Fibroblast of gingiva (primary cell): ENCODE measurements around the gene NKX2-4.
"Not testable (repeated sequence)": the region's sequence is repeated elsewhere in the genome, so short reads cannot be mapped to it uniquely, and the experiment has no call there.

ENCODE experiments used
- DNase-seq: peaks from one replicate; pipeline ENCODE4 v3.0.0-alpha.2; 2011; ENCODE audit warnings: low read depth

Gene NKX2-4

DNA sequence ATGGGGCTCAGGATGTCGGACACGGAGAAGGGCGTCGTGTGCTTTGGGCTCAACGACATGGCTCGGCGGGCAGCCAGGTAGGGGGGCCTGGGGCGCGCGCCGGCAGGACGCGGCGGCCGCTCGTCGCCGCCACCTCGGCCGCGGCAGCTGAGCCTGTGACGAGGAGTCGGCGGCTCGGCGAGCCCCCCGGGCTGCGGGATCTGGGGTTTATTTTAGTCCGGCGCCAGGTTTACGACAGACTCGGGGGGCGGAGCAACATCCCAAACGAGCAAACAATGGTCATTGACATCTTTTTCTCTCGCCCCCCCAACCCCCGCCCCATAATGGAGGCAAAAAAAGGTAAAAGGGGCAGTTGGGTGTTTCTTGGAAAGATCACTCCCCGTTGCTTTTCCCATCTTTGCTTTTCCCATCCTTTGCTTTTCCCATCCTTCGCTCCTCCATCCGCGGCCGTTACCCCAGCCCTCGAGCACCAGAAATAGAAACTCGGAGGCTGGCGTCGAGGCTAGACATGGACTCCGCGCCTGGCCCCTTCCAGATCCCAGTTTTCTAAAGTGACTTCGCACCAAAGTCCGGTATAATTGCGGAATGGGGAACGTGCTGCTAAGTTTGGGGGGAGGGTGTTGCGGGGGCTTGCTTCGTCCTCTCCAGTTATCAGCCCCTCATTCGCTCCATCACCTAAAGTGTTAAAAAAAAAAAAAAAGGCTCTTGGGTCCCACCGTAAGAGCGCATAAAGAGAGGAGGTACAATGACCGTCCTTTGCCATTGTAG lies at the start of gene NKX2-4:
TSS of gene NKX2-4 (minus strand) at position 186 of the 768 bp plus-strand sequence. CDS start at position 59, 127 bp downstream.
- no peak for DNase-seq

DNA sequence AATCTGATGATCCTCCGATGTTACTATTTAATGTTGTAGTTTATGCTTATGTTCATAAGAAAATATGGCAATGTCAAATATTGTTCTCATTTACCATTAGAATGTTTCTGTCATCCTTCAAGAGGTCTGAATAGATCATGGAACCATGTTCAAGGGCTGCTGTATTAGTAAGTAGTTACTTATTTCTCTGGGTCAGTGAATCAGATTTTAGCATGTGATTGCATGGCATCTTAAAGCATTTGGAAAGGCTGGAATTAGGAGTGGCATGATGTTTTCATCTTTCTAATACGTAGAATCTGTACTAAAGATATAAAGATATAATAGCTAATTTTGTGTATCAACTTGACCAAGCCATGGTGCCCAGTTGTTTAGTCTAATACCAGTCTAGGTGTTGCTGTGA lies 40.5 kb upstream of the NKX2-4 start:
- DNase-seq, result no peak

DNA sequence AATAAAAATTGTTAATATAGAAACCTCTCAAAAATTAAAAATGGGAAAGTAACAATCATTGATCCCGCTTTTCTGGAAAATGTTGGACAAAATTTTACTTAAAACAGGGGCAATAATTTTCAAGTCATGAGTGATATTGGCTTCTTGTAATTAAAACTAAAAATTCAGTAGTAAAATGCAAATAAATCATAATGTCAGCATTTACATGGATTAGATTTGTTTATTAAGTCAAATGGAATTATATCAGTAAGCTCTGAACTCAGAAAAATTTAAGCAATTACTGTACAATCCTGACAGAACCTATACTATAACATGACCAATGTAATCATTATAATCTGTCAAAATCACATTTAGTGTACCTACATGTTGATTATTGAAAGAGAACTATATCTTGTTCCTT lies 39.9 kb upstream of the NKX2-4 start:
- no peak for DNase-seq

DNA sequence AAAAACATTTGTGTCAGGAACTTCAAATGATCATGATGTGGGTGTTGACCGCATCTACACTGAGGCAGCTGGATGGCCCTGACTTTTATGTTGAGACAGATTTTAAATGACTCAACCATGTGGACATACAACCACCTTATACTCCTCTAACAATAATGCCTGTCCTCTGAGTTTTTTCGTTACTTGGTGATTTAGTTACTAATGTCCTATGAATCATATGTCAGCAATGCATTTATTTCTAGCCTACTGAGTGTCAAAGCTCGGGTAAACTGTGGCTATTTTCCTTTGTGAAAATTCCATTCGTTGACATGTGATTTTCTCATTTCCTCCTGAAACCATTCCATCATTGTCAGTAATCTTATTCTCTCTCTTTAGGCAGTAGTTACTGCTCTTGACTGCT lies 38.9 kb upstream of the NKX2-4 start:
- DNase-seq, result peak; percentile 44

DNA sequence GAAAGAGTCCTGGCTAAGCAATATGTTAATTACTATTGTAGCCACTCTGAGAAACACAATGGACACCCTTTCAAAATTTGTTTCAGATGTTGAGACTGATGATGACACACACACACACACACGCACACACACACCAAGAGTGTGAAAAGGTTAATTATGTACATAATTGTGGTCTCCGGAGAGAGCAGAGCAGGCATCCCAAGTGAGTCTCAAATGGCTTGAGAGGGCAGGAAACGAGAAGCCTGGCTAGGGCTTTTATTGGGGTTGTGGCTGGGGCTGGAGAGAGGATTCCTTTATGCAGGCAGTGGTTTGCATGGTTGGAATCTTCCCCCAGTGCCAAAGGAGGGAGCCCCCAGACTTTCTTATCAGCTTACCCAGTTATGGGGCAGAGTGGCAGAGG lies 38.2 kb upstream of the NKX2-4 start:
- DNase-seq, result no peak

DNA sequence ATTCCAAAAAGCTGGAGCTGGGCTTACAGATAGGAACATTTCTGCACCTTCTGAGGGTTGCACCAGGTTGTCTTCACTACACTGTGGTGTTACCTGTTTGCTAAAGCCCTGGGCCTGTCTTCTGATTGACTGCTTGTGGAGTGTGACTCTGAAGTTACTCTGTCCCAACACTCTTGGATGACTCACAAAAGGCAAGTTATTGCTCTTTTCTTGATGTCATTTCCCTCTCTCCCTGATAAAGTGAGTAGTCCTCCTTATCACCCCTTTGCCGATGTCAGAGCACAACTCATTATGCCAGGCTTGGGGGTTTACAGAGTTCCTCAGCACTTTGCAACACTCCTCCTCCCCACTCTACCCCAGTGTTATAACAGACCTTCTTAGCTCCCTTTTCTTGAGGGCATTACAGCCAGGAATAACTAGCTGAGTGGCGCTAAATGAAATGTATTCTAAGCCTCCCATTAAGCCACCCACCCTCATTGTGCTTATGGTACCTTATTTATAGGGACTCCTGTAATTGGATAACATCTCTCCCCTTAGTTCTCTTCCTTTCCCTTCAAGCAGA lies 36.1 kb upstream of the NKX2-4 start:
- DNase-seq, result no peak

DNA sequence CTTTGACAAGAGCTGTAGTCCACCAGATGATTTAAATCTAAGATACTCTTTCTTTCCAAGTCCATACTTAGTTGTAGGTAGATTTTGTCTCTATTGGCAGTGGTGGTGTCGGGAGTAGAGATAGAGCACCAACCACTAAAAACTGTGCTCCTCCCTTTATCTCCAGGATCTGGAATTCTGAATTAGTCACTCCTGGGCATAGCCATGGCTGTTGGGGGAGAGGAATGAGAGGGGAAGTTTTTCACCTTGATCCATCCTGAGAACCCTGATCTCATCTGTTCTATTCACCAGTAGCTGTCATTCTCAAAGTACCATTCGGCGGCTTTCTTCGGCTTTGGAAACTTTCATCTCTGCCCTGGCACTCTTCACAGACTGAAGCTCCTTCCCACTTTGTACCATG lies 35.6 kb upstream of the NKX2-4 start:
- DNase-seq, result no peak

DNA sequence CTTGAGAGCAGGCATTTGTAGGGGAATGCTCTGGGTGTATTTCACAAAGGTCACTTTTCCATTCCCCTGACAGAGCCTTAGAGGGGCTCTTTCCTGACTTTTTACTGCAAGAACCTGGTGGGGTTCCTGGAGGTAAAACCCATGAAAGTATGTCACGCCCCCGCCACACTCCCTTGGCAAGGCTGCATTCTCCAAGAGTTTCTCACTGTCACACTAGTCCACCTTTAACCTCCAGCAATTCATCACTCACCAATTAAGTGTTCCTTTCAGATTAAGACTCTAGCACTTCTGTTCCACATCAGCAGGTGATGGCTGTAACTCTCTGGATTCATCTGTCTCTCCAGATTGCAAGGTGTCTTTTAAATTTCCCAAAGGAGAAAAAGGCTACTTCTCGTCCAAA lies 32.7 kb upstream of the NKX2-4 start:
- no peak for DNase-seq

DNA sequence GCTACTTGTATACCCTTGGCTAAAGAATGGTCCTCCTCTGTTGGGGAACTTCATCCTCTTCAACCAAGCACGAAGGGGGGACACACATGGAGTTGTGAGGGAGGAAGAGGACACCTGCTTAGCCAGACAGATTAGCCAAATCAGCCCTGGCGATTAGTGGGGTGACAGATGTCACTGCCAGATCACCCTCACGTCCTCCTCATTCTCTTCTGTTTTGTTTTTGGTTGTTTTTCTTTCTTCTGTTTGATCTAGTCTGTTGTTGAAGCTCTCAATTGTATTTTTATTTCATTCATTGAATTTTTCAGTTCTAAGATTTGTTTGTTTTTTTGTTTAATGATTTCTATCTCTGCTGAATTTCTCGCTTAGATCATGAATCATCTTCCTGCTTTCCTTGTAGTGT lies 27.5 kb upstream of the NKX2-4 start:
- no peak for DNase-seq

DNA sequence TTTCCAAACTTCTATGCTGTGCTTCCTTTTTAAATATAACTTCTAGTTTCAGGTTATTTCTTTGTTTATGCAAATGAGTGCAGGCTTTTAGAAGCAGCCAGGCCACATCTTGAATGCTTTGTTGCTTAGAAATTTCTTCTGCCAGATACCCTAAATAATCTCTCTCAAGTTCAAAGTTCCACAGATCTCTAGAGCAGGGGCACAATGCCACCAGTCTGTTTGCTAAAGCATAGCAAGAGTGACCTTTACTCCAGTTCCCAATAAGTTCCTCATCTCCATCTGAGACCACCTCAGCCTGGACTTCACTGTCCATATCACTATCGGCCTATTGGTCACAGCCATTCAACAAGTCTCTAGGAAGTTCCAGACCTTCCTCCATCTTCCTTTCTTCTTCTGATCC lies 26.4 kb upstream of the NKX2-4 start:
- not testable (repeated sequence) for DNase-seq

DNA sequence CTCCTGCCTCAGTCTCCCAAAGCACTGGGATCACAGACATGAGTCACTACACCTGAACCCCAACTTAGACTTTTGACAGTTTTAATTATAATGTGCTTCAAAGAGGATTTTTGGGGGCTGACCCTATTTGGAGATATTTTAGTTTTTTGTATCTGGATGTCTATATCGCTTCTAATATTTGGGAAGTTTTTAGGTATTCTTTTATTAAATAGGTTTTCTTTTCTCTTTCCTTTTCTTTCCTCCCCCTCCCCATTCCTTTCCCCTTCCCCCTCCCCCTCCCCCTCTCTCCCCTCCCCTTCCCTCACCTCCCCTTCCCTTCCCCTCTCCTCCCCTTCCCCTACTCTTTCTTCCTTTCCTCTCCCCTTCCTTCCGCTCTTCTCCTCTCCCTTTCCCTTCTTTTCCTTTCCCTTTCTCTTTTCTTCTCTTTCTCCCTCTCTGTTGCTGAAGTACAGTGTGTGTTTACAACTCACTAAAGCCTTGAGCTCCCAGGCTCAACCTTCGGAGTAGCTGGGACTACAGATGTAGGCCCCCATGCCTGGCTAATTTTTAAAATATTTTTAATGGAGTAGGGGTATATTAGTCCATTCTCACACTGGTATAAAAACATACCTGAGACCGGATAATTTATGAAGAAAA lies 24.4 kb upstream of the NKX2-4 start:
- no peak for DNase-seq

DNA sequence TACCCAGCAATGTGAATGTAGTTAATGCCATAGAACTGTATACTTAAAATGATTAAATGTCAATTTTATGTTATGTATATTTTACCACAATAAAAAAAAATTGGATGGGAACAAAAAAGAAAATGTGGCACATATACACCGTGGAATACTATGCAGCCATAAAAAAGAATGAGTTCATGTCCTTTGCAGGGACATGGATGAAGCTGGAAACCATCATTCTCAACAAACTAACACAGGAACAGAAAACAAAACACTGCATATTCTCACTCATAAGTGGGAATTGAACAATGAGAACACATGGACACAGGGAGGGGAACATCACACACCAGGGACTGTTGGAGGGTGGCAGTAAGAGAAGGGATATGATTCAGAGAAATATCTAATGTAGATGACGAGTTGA lies 21.8 kb upstream of the NKX2-4 start:
- DNase-seq, result not testable (repeated sequence)

DNA sequence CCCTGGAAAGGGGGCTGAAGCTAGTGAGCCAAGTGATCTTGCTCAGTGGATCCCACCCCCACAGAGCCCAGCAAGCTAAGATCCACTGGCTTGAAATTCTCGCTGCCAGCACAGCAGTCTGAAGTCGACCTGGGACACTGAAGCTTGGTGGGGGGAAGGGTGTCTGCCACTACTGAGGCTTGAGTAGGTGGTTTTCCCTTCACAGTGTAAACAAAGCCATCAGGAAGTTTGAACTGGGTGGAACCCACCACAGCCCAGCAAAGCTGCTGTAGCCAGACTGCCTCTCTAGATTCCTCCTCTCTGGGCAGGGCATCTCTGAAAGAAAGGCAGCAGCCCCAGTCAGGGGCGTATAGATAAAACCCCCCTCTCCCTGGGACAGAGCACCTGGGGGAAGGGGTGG lies 16.7 kb upstream of the NKX2-4 start:
- not testable (repeated sequence) for DNase-seq

DNA sequence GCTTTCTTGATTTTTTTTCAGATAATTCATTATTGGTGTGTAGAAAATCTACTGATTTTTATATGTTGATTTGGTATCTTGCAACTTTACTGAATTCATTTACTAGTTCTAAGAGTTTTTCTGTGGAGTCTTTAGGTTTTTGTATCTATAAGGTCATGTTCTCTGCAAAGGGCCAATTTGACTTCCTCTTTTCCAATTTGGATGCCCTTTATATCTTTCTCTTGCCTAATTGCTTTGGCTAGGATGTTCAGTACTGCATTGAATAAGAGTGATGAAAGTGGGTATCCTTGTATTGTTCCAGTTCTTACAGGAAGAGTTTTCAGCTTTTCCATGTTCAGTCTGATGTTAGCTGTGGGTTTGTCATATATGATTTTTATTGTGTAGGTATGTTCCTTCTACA lies 14.4 kb upstream of the NKX2-4 start:
- DNase-seq, result no peak

DNA sequence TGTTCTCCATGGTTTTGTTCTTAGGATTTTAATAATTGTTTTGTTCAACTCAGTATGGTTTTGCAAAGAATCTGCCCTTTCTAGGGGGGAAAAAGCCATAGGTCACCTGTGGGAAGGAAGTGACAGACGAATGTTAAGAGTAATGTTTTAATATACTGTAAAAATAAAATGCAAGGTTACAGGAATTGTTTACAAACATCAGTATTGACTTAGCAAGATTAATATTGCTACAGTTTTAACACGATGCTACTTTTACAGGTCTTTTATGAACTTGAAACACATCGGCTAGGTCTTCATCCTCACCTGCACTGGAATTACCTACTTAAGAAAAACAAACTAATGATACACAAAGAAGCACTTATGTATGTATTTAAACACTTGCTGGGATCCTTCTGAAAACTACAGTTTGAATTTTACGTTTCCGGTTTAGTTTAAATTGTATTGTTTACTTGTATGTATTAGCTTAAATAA lies 1.7 kb upstream of the NKX2-4 start:
- DNase-seq, result no peak

DNA sequence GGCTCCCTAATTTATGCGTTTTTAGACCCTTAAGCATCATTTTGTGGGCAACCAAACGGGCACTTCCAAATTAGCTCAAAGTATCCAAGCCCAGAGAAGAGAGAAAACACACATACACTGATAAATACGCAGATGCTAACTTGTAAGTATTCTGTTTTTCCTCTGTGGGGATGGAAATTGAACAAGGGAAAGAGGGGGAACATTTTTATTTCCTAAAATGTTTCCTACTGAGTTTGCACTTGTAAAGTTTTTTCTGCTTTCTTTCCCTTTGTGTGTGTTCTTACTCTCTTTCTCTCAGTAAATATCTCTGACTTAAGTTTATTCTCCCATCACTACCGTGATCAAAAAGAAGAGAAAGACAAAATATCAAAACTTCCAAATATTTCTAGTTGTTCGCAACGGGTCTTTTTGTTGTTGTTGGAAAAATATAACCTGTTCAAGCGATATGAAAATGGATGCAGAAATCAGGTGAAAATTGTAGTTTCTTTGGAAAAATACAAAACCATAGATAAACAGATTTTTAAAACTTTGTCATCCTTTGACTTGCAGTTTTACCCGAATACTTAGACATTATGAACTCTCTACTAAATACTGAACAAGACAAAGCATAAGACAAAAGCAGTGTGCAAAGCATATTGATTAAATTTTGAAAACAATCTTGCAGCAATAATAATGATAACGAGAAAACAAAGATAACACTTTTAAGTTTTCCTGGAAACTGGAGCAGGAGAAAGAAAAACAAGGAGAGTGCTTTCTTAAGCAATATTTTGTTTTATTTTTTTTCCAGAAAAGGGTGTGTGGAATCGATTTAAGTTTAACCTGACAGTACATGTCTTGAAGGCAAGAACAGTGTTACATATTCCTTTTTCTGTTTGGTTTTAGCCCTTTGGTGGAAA lies 1.0 kb upstream of the NKX2-4 start:
- no peak for DNase-seq

DNA sequence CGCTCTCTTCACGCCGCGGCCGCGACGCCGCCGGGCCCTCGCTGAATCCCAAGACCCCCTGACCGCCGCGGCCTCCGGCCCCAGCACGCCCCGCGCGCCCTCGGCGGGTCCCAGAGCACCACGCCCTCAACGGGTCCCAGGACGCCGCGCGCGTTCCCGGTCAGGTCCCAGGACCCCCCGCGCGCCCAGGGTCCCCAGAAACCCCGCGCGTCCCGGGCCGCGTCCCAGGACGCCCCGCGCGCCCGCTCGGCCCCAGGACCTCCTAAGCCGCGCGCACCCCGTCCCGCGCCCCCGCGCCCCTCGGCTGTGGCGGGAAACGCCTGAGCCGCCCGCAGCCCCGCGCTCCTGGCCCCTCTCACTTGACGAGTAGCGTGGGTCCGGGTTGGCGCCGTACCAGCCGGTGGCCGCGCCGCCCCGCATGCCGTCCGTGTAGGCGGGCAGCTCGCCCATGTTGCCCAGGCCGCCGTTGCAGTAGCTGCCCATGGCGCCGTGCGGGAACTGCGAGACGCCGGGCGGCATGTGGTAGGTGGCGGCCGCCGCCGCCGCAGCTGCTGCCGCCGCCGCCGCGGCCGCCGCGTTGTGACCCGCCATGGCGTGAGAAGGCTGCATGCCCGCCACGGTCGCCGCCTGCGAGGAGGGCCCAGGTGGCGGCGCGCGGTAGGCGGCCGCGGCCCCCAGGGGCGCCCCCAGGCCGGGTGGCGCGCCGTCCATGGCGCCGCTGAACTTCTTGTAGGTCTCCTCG lies 556 bp downstream of the NKX2-4 start:
- no peak for DNase-seq

DNA sequence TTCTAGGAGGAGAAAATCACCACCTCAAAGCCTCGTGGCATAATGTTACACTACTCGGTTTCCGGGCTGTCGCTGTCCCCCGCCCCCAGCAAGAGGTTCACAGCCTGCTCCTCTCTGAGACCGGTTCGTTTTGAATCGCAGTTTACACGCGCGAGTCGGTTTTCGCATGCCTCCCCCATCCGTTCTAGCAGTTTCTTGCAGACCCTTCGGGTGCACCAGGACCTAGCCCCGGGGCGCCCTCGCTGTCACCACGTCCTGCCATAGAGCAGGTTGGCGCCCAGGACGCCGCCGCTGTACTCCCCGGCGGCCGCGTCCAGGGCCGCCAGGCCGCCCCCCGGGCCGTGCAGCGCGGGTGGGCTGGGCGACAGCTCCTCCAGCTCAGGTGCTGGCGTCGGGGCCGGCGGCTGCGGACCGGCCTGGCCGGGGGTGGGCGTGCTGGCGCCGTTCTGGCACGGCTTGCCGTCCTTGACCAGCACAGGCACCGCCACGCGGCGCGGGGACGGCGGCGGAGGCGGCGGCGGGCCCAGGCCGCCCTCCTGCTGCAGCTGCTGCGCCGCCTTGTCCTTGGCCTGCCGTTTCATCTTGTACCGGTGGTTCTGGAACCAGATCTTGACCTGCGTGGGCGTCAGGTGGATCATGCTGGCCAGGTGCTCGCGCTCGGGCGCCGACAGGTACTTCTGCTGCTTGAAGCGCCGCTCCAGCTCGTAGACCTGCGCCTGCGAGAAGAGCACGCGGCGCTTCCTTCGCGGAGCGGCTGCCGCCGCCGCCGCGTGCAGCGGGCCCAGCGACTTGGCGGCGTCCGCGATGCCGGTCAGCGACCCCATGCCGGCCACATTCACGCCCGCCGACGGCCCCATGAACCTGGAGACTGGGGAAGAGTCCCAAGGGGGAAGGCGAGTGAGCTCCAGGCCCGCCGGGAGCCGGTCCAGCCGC lies 1.4 kb downstream of the NKX2-4 start:
- DNase-seq, result no peak

DNA sequence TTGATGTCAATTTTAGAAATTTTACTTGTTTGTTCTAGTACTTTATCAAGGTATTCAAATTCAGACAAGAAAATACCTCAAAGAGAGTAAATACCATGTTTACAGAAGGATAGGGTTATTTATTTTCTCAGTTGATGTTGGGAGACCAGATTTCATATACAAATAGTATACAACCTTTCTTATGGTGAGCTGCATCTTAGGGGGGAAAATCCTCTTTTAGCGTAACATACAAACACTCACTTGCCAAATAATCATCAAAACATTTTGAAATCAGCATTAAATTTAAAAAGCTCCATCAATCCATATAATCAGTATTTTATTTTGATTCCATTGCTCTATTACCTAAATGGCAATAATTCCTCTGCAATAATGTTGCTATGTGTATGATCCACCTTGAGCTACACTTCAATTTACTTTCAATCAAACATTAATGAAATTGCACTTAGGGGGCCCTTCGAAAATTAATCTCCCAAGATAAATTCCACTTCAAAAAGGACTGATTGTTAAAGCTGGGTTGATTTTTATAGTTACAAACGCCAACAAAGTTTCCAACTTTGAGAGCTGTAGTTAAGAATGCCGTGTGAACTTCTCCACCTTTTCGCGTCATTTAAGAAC lies 2.2 kb downstream of the NKX2-4 start:
- DNase-seq, result no peak

DNA sequence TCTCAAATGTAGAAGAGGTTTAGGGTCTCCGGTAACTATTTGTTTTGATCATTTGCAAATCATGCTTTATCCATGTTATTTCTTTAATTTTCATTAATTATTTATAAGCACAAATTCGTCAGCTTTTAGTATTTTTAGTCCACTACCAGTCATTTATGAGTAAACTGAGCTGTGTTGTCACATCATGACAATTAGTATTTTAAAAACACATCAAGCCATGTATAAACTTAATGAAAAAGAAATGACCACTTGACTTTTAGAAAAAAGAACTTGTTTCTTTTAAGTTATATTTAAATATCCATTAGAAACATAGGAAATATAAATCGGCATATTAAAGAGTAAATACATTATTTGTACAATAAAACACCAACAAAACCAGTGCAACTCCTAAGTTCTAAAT lies 2.8 kb downstream of the NKX2-4 start:
- DNase-seq, result no peak
